ENCODE data around the gene ACBD6. TPM values are rescaled to one million over a fixed set of nuclear protein-coding genes. Genes with fewer than 3 reads are reported as not detected.

ACBD6 gene
- total RNA-seq, 1 donor from 2014 or later, result 43.4 TPM

DNA sequence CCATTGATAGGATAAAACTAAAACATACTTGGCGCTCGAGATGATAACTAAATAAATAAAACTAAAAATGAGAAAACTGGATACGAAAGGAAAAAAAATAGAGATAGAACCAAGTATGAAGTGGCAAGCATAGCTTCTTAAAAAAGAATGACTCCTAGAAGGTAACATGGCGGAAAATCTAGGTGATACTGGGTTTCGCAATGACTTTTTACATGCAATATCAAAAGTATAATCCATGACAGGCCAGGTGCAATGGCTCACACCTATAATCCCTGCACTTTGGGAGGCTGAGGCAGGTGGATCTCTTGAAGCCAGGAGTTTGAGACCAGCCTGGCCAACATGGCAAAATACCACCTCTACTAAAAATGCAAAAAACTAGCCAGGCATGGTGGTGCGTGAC lies 70.7 kb downstream of the ACBD6 start:
- H3K4me3 ChIP-seq (ENCODE audit: insufficient read depth, low read depth, low read length), result no peak overlapping the region
- H3K9ac ChIP-seq (ENCODE audit: low read length), result no peak overlapping the region
- H3K27ac ChIP-seq (ENCODE audit: low read depth, low read length), result no peak overlapping the region
- no peaks in the 10 kb centered on the region for H3K27me3 ChIP-seq (ENCODE audit: insufficient read depth, low read length)
- H3K27me3 Mint-ChIP-seq (ENCODE audit: low read depth, unreplicated experiment), result no peaks in the 10 kb centered on the region
- H2AFZ ChIP-seq (ENCODE audit: low read depth, low read length), result no peak overlapping the region
- DNase-seq (ENCODE audit: low read depth) (no peak), FAIRE-seq (no peak)
- H3K36me3 Mint-ChIP-seq (ENCODE audit: low read depth, unreplicated experiment), result peaks cover 12% of the 10 kb centered on the region
- H3K4me1 Mint-ChIP-seq (ENCODE audit: low read depth, unreplicated experiment), result no peaks in the 10 kb centered on the region
- TF ChIP-seq CTCF (IDR thresholded peaks at IDR 0.05; ENCODE audit: insufficient read depth, low read depth, low read length), result no peak
- no peak for TF ChIP-seq EZH2 (IDR thresholded peaks at IDR 0.05; ENCODE audit: insufficient read depth, low read length)
- no peak overlapping the region for H3K27ac Mint-ChIP-seq (ENCODE audit: unreplicated experiment)
- H3K4me2 ChIP-seq (ENCODE audit: low read length), result no peak overlapping the region
- H3K79me2 ChIP-seq (ENCODE audit: insufficient read depth, low read length), result peaks cover 21% of the 10 kb centered on the region
- H3K9me3 ChIP-seq (ENCODE audit: insufficient read depth, low read depth, low read length), result no peaks in the 10 kb centered on the region
- H3K9me3 Mint-ChIP-seq (ENCODE audit: unreplicated experiment), result peaks cover 2% of the 10 kb centered on the region
- H3K4me3 Mint-ChIP-seq (ENCODE audit: unreplicated experiment), result no peak overlapping the region
- H3K36me3 ChIP-seq (ENCODE audit: insufficient read depth, low read length), result no peaks in the 10 kb centered on the region
- H3K4me1 ChIP-seq (ENCODE audit: insufficient read depth, low read length), result no peaks in the 10 kb centered on the region
- peaks cover 29% of the 10 kb centered on the region for H4K20me1 ChIP-seq (ENCODE audit: insufficient read depth, low read length)

DNA sequence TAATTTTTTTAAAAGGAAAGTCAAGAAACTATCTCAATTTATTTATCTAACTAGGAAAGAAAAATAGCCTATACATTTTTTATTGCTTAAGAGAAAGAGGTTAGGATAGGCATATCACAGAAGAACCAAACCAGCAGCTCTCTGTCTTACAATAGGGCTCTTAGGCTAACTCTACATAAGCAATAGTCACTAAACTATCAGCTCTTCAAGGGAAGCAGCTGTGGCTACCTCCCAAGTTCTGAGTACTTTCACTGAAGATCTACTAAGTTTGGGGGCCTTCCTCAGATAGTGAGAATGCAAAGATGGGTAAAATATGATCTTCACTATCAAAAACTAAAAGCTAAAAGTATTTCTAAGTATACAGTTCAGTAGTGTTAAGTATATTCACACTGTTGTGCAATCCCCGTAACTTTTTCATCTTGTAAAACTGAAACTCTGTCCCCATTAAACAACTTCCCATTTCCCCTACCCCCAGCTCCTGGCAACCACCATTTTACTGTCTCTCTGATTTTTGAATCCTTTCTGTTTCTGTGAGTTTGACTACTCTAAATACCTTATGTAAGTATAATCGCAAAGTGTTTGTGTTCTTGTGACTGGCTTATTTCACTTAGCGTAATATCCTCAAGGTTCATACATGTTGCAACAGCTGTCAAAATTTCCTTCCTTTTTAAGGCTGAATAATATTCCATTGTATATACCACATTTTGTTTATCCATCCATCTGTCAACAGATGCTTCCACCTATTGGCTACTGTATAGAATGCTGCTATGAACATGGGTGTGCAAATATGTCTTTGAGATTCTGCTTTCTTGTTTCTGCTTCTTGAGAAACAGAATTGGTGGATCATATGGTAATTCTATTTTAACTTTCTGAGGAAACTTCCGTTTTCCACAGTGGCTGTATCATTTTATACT lies 73.3 kb downstream of the ACBD6 start:
- no peaks in the 10 kb centered on the region for H3K27me3 ChIP-seq (ENCODE audit: insufficient read depth, low read length)
- no peaks in the 10 kb centered on the region for H3K36me3 Mint-ChIP-seq (ENCODE audit: low read depth, unreplicated experiment)
- H3K9me3 ChIP-seq (ENCODE audit: insufficient read depth, low read depth, low read length), result no peaks in the 10 kb centered on the region
- peaks cover 16% of the 10 kb centered on the region for H3K79me2 ChIP-seq (ENCODE audit: insufficient read depth, low read length)
- DNase-seq (ENCODE audit: low read depth) (no peak), FAIRE-seq (no peak)
- H3K4me3 ChIP-seq (ENCODE audit: insufficient read depth, low read depth, low read length), result no peak overlapping the region
- H3K4me3 Mint-ChIP-seq (ENCODE audit: unreplicated experiment), result no peak overlapping the region
- H2AFZ ChIP-seq (ENCODE audit: low read depth, low read length), result no peak overlapping the region
- H3K36me3 ChIP-seq (ENCODE audit: insufficient read depth, low read length), result no peaks in the 10 kb centered on the region
- H3K9ac ChIP-seq (ENCODE audit: low read length), result no peak overlapping the region
- no peaks in the 10 kb centered on the region for H3K4me1 ChIP-seq (ENCODE audit: insufficient read depth, low read length)
- H3K27ac ChIP-seq (ENCODE audit: low read depth, low read length), result no peak overlapping the region
- TF ChIP-seq EZH2 (IDR thresholded peaks at IDR 0.05; ENCODE audit: insufficient read depth, low read length), result no peak
- no peak for TF ChIP-seq CTCF (IDR thresholded peaks at IDR 0.05; ENCODE audit: insufficient read depth, low read depth, low read length)
- no peaks in the 10 kb centered on the region for H3K4me1 Mint-ChIP-seq (ENCODE audit: low read depth, unreplicated experiment)
- no peak overlapping the region for H3K27ac Mint-ChIP-seq (ENCODE audit: unreplicated experiment)
- no peaks in the 10 kb centered on the region for H3K27me3 Mint-ChIP-seq (ENCODE audit: low read depth, unreplicated experiment)
- peaks cover 30% of the 10 kb centered on the region for H4K20me1 ChIP-seq (ENCODE audit: insufficient read depth, low read length)
- H3K4me2 ChIP-seq (ENCODE audit: low read length), result no peak overlapping the region
- H3K9me3 Mint-ChIP-seq (ENCODE audit: unreplicated experiment), result peaks cover 1% of the 10 kb centered on the region

- no peak overlapping the region for H3K4me2 ChIP-seq (ENCODE audit: low read length)
- no peak overlapping the region for H3K27ac ChIP-seq (ENCODE audit: low read depth, low read length)
- DNase-seq (ENCODE audit: low read depth) (peak; percentile 28), FAIRE-seq (no peak)
- H3K36me3 ChIP-seq (ENCODE audit: insufficient read depth, low read length), result no peaks in the 10 kb centered on the region
- Mint-ChIP-seq H3K27ac (ENCODE audit: unreplicated experiment) (no peak overlapping the region), H3K4me3 (ENCODE audit: unreplicated experiment) (no peak overlapping the region), H3K4me1 (ENCODE audit: low read depth, unreplicated experiment) (no peaks in the 10 kb centered on the region), H3K9me3 (ENCODE audit: unreplicated experiment) (peaks cover 2% of the 10 kb centered on the region), H3K36me3 (ENCODE audit: low read depth, unreplicated experiment) (peaks cover 11% of the 10 kb centered on the region), H3K27me3 (ENCODE audit: low read depth, unreplicated experiment) (no peaks in the 10 kb centered on the region)
- no peaks in the 10 kb centered on the region for H3K9me3 ChIP-seq (ENCODE audit: insufficient read depth, low read depth, low read length)
- H3K9ac ChIP-seq (ENCODE audit: low read length), result no peak overlapping the region
- H3K79me2 ChIP-seq (ENCODE audit: insufficient read depth, low read length), result no peaks in the 10 kb centered on the region
- H3K27me3 ChIP-seq (ENCODE audit: insufficient read depth, low read length), result no peaks in the 10 kb centered on the region
- no peaks in the 10 kb centered on the region for H3K4me1 ChIP-seq (ENCODE audit: insufficient read depth, low read length)
- no peak overlapping the region for H2AFZ ChIP-seq (ENCODE audit: low read depth, low read length)
- TF ChIP-seq EZH2 (IDR thresholded peaks at IDR 0.05; ENCODE audit: insufficient read depth, low read length) (no peak), CTCF (IDR thresholded peaks at IDR 0.05; ENCODE audit: insufficient read depth, low read depth, low read length) (no peak)
- H4K20me1 ChIP-seq (ENCODE audit: insufficient read depth, low read length), result peaks cover 14% of the 10 kb centered on the region
- no peak overlapping the region for H3K4me3 ChIP-seq (ENCODE audit: insufficient read depth, low read depth, low read length)
Observed at GRCh38 chr1:180425952-180426351, 76.4 kb downstream of the ACBD6 start.

Data from astrocyte (in vitro differentiated cells and primary cell).